ENCODE data around the gene AK8.

AK8 gene

DNA sequence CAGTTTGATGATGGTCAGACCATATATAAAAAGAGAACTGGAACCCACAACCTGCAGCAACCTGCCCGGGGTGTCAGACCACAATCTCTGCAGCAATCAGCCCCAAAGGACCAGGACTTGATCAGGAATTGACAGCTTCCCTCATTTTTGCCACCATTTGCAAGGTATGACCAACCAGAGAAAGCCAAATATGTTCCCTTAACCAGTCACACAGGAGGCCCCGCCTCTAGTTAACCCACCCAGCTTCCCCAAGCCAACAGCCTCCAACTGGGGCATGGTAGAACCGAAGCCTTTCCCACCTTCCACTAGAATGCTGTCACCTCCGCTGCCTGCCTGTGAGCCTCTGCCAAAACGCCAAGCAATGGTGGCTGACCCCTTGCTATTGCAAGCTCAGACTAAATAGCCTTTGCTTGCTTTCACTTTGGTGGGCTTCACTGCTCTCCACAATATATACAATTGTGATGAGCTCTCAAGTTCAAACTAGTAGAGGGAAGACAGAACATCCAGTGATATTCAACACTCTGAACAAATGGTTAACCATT lies 86.3 kb downstream of the AK8 start:
- H3K27ac ChIP-seq (ENCODE audit: insufficient read depth, low read length, poor library complexity, severe bottlenecking), result no peak overlapping the region
- no peak overlapping the region for H3K4me3 ChIP-seq (ENCODE audit: insufficient read depth, low read depth, low read length, poor library complexity, severe bottlenecking)
- H3K4me1 ChIP-seq (ENCODE audit: control insufficient read depth, insufficient read depth, low read length, poor library complexity, severe bottlenecking), result no peaks in the 10 kb centered on the region
- no peaks in the 10 kb centered on the region for H3K36me3 ChIP-seq (ENCODE audit: control insufficient read depth, insufficient read depth, low read length)
- H3K9me3 ChIP-seq (ENCODE audit: control insufficient read depth, low read length), result no peaks in the 10 kb centered on the region
- no peaks in the 10 kb centered on the region for H3K27me3 ChIP-seq (replicated peaks; ENCODE audit: control insufficient read depth, insufficient read depth, low read length, poor library complexity, severe bottlenecking)
- no peak for DNase-seq

DNA sequence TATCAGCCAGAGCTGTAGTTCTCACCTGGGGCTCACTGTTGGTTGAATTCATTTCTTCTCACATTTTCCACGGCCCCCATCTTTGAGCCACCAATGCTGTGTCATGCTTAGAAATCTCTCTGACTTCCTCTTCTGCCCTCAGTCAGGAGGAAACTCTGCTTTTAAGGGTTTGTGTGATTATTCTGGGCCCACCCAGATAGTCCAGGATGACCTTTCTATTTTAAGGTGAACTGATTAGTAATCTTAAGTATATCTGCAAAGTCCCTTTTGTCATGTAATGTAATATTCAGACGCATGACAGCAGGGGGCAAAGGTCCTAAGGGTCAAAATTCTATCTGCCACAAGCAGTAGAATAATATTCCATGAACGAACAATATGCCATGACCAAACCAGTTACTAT lies 88.4 kb downstream of the AK8 start:
- Histone ChIP-seq H3K9me3 (ENCODE audit: control insufficient read depth, low read length) (no peaks in the 10 kb centered on the region), H3K4me1 (ENCODE audit: control insufficient read depth, insufficient read depth, low read length, poor library complexity, severe bottlenecking) (no peaks in the 10 kb centered on the region), H3K36me3 (ENCODE audit: control insufficient read depth, insufficient read depth, low read length) (no peaks in the 10 kb centered on the region), H3K27ac (ENCODE audit: insufficient read depth, low read length, poor library complexity, severe bottlenecking) (no peak overlapping the region), H3K4me3 (ENCODE audit: insufficient read depth, low read depth, low read length, poor library complexity, severe bottlenecking) (no peak overlapping the region), H3K27me3 (replicated peaks; ENCODE audit: control insufficient read depth, insufficient read depth, low read length, poor library complexity, severe bottlenecking) (no peaks in the 10 kb centered on the region)
- DNase-seq, result no peak

DNA sequence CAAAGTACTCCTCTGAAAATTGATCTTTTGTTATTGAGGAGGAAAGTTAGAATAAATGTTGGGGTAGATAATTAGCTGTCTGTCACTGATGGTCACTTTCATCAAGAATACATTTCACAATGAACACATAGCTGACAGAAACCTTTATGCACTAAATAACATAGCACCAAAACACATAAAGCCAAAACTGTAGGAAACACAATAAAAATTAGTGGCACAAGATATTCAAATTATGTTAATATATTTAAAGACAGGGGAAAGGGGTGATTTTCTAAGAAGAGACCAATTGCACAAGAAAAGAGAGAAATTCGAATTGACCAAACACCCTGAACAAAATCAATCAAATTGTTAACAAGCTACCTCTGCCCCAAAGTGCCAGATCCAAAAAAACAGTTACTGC lies 89.7 kb downstream of the AK8 start:
- Histone ChIP-seq H3K4me3 (ENCODE audit: insufficient read depth, low read depth, low read length, poor library complexity, severe bottlenecking) (no peak overlapping the region), H3K36me3 (ENCODE audit: control insufficient read depth, insufficient read depth, low read length) (no peaks in the 10 kb centered on the region), H3K4me1 (ENCODE audit: control insufficient read depth, insufficient read depth, low read length, poor library complexity, severe bottlenecking) (no peaks in the 10 kb centered on the region), H3K9me3 (ENCODE audit: control insufficient read depth, low read length) (no peaks in the 10 kb centered on the region), H3K27ac (ENCODE audit: insufficient read depth, low read length, poor library complexity, severe bottlenecking) (no peak overlapping the region), H3K27me3 (replicated peaks; ENCODE audit: control insufficient read depth, insufficient read depth, low read length, poor library complexity, severe bottlenecking) (no peaks in the 10 kb centered on the region)
- DNase-seq, result no peak

DNA sequence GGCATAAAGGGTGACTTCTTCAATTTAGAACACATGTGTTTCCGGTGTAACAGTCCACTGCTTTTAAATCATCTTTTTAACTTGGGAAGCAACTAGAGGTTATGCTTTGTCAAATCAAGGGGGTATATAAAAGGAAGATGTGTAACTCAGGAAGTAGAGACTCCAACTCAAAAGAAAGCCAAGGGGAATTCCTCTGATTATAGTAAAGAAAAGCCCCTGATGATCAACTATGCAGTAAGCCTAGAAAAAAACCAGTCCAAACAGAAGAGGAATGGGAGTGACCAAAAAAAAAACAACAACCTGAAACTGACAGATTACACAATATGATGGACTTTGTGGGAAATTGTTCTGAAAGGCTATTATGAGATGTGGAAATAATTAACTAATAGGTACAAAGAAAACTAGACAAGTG lies 90.3 kb downstream of the AK8 start:
- Histone ChIP-seq H3K27ac (ENCODE audit: insufficient read depth, low read length, poor library complexity, severe bottlenecking) (no peak overlapping the region), H3K27me3 (replicated peaks; ENCODE audit: control insufficient read depth, insufficient read depth, low read length, poor library complexity, severe bottlenecking) (no peaks in the 10 kb centered on the region), H3K4me3 (ENCODE audit: insufficient read depth, low read depth, low read length, poor library complexity, severe bottlenecking) (no peak overlapping the region), H3K4me1 (ENCODE audit: control insufficient read depth, insufficient read depth, low read length, poor library complexity, severe bottlenecking) (no peaks in the 10 kb centered on the region), H3K36me3 (ENCODE audit: control insufficient read depth, insufficient read depth, low read length) (no peaks in the 10 kb centered on the region), H3K9me3 (ENCODE audit: control insufficient read depth, low read length) (no peaks in the 10 kb centered on the region)
- DNase-seq, result no peak

DNA sequence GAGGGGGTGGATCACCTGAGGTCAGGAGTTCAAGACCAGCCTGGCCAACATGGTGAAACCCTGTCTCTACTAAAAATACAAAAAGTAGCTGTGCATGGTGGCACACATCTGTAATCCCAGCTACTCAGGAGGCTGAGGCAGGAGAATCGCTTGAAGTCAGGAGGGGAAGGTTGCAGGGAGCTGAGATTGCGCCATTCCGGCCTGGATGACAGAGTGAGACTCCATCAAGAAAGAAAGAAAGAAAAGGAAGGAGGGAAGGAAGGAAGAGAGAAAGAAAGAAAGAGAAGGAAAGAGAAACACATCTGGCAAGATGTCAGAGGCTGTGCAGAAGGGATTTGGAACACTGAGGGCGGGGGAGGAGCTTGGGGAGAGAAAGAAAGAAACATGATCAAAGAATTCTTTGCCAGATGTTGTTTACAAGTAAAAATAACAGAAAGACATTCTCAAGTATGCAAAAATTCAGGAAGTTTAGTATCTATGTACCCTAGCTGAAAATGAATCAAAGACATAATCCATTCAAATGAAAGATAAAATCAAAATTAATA lies 93.7 kb downstream of the AK8 start:
- Histone ChIP-seq H3K36me3 (ENCODE audit: control insufficient read depth, insufficient read depth, low read length) (no peaks in the 10 kb centered on the region), H3K27me3 (replicated peaks; ENCODE audit: control insufficient read depth, insufficient read depth, low read length, poor library complexity, severe bottlenecking) (no peaks in the 10 kb centered on the region), H3K27ac (ENCODE audit: insufficient read depth, low read length, poor library complexity, severe bottlenecking) (no peak overlapping the region), H3K4me3 (ENCODE audit: insufficient read depth, low read depth, low read length, poor library complexity, severe bottlenecking) (no peak overlapping the region), H3K4me1 (ENCODE audit: control insufficient read depth, insufficient read depth, low read length, poor library complexity, severe bottlenecking) (no peaks in the 10 kb centered on the region), H3K9me3 (ENCODE audit: control insufficient read depth, low read length) (no peaks in the 10 kb centered on the region)
- no peak for DNase-seq

DNA sequence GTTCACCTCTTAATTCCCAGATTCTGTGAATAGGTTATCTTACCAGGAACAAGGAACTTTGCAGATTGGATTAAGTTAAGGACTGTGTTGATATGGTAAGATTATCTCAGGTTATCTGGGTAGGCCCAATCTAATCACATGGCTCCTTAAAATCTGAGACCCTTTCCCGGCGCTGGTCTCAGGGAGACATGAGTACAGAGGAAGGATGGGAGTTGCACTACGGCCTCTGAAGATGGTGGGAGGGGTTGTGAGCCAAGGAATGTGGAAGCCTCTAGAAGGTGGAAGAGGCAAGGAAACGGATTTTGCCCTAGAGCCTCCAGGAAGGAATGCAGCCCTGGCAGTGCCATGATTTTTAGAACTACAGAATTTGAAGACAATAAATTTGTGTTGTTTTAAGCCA lies 95.1 kb downstream of the AK8 start:
- no peak for DNase-seq
- Histone ChIP-seq H3K27ac (ENCODE audit: insufficient read depth, low read length, poor library complexity, severe bottlenecking) (no peak overlapping the region), H3K27me3 (replicated peaks; ENCODE audit: control insufficient read depth, insufficient read depth, low read length, poor library complexity, severe bottlenecking) (no peaks in the 10 kb centered on the region), H3K4me1 (ENCODE audit: control insufficient read depth, insufficient read depth, low read length, poor library complexity, severe bottlenecking) (no peaks in the 10 kb centered on the region), H3K36me3 (ENCODE audit: control insufficient read depth, insufficient read depth, low read length) (no peaks in the 10 kb centered on the region), H3K9me3 (ENCODE audit: control insufficient read depth, low read length) (no peaks in the 10 kb centered on the region), H3K4me3 (ENCODE audit: insufficient read depth, low read depth, low read length, poor library complexity, severe bottlenecking) (no peak overlapping the region)

DNA sequence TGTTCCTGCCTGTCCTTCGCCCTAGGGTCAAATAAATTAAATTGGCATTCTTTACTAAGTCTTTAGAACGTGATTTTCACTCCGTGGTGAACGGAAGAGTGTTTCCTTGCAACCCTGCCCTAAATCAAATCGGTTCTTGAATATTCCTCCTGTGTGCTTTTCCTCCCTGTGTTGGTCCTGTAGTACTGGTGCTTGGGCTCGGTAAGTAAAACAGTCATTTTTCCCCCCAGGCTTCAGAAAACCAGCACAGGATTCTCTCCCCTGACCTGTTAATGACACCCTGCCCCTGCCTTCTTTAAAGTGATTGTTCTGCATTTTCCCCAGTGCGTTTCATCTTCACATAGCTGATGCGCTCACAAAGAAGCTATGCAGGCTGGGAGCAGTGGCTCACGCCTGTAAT lies 96.0 kb downstream of the AK8 start:
- H3K36me3 ChIP-seq (ENCODE audit: control insufficient read depth, insufficient read depth, low read length), result no peaks in the 10 kb centered on the region
- H3K27ac ChIP-seq (ENCODE audit: insufficient read depth, low read length, poor library complexity, severe bottlenecking), result no peak overlapping the region
- H3K4me1 ChIP-seq (ENCODE audit: control insufficient read depth, insufficient read depth, low read length, poor library complexity, severe bottlenecking), result no peaks in the 10 kb centered on the region
- no peaks in the 10 kb centered on the region for H3K27me3 ChIP-seq (replicated peaks; ENCODE audit: control insufficient read depth, insufficient read depth, low read length, poor library complexity, severe bottlenecking)
- no peaks in the 10 kb centered on the region for H3K9me3 ChIP-seq (ENCODE audit: control insufficient read depth, low read length)
- H3K4me3 ChIP-seq (ENCODE audit: insufficient read depth, low read depth, low read length, poor library complexity, severe bottlenecking), result no peak overlapping the region
- no peak for DNase-seq

DNA sequence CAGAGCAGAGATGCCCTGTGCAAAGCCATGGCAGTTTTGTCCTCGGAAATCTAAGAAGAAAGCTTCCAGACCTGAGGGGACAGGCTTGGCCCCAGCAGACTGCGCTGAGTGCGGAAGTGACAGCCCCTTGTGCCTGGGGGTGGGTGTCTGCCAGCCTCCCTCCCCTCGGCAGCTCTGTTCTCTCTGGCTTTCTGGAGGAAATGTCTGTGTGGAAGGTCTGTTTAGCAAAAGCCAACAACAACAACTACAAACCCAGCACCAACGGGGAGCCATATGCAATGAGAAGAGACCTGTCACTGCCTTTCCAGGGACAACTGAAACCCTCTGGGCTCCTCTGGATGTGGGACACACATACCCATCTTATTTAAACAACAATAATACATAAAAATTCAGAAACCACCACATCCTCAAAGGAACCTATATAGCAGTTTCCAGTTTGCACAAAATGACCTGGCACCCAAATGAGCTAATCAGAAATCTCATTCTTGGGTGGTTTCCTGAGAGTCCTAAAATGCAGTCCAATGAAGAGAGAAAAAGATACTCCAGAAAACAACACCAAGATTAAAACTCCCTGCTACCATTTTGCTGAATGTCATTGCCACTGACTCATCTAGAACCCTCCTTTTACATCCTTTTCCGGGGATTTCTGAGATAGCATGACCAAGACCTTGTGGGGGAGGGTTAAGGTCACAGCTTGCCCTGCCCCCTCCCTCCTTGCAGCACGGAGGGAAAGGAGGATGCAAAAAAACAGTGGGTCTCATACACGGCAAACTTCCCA lies 97.7 kb downstream of the AK8 start:
- no peaks in the 10 kb centered on the region for H3K36me3 ChIP-seq (ENCODE audit: control insufficient read depth, insufficient read depth, low read length)
- no peak for DNase-seq
- no peak overlapping the region for H3K27ac ChIP-seq (ENCODE audit: insufficient read depth, low read length, poor library complexity, severe bottlenecking)
- no peaks in the 10 kb centered on the region for H3K9me3 ChIP-seq (ENCODE audit: control insufficient read depth, low read length)
- H3K27me3 ChIP-seq (replicated peaks; ENCODE audit: control insufficient read depth, insufficient read depth, low read length, poor library complexity, severe bottlenecking), result no peaks in the 10 kb centered on the region
- H3K4me1 ChIP-seq (ENCODE audit: control insufficient read depth, insufficient read depth, low read length, poor library complexity, severe bottlenecking), result no peaks in the 10 kb centered on the region
- H3K4me3 ChIP-seq (ENCODE audit: insufficient read depth, low read depth, low read length, poor library complexity, severe bottlenecking), result no peak overlapping the region

DNA sequence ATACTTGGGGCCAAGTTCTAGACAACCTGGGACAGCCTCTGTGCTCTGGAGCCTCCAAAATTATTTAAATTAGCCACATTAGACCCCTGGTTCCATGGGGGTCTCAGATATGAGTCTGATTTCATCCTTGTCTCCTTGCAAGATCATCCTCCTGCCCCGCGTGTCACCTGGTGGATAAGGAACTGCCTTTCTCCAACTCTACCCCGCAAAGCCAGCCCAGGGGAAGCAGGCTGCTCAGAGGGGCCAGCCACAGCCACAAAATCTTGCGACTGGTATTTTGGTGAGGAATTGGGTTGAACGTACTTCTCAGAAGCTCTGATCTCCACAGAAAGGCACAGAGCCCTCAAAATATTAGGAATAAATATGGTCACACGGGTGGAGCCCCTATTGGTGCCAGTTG lies 101.2 kb downstream of the AK8 start:
- Histone ChIP-seq H3K4me3 (ENCODE audit: insufficient read depth, low read depth, low read length, poor library complexity, severe bottlenecking) (no peak overlapping the region), H3K27ac (ENCODE audit: insufficient read depth, low read length, poor library complexity, severe bottlenecking) (no peak overlapping the region), H3K9me3 (ENCODE audit: control insufficient read depth, low read length) (no peaks in the 10 kb centered on the region), H3K27me3 (replicated peaks; ENCODE audit: control insufficient read depth, insufficient read depth, low read length, poor library complexity, severe bottlenecking) (no peaks in the 10 kb centered on the region), H3K36me3 (ENCODE audit: control insufficient read depth, insufficient read depth, low read length) (no peaks in the 10 kb centered on the region), H3K4me1 (ENCODE audit: control insufficient read depth, insufficient read depth, low read length, poor library complexity, severe bottlenecking) (no peaks in the 10 kb centered on the region)
- DNase-seq, result no peak

DNA sequence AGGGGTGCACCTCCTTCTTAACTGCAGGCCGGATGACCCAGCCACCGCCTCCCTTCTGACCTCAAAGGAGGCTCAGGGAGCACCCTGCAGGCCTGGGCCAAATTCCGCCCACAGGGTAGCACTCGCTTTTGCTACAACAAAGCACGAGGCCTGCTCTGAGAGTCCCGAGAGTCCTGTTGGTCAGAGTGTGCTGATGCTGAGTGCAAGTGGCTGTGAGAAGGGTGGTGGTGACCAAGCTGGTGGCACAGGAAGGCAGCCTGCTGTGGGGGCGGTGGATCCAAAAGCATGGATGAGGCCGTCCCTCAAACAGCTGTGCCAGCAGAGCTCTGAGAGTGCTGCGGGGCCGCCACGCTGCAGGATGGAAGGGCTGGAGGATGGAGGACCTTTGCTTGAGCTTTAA lies 101.8 kb downstream of the AK8 start:
- no peak overlapping the region for H3K4me3 ChIP-seq (ENCODE audit: insufficient read depth, low read depth, low read length, poor library complexity, severe bottlenecking)
- no peak for DNase-seq
- H3K27ac ChIP-seq (ENCODE audit: insufficient read depth, low read length, poor library complexity, severe bottlenecking), result no peak overlapping the region
- H3K9me3 ChIP-seq (ENCODE audit: control insufficient read depth, low read length), result no peaks in the 10 kb centered on the region
- no peaks in the 10 kb centered on the region for H3K27me3 ChIP-seq (replicated peaks; ENCODE audit: control insufficient read depth, insufficient read depth, low read length, poor library complexity, severe bottlenecking)
- H3K4me1 ChIP-seq (ENCODE audit: control insufficient read depth, insufficient read depth, low read length, poor library complexity, severe bottlenecking), result no peaks in the 10 kb centered on the region
- H3K36me3 ChIP-seq (ENCODE audit: control insufficient read depth, insufficient read depth, low read length), result no peaks in the 10 kb centered on the region

All from effector memory CD4-positive, alpha-beta T cell (primary cell).